Stomach (tissue), 4 donors: ENCODE data around the gene ASIC4.

Source experiments
- CTCF ChIP-seq, 7 experiments: fragments of 450-650 bp in 4 of 7; fragments of 200-600 bp in 3 of 7; sonication (generic) in 3 of 7; IDR thresholded peaks; one replicate each; pipeline ENCODE4 v1.5.1; 2016 to 2019; ENCODE audit warnings: antibody characterized with exemption in 7 of 7, control low read depth in 2 of 7, mild to moderate bottlenecking in 1 of 7
- EP300 ChIP-seq: sonication (generic); formaldehyde crosslinking; IDR thresholded peaks from one replicate; pipeline ENCODE4 v1.6.1; 2017; ENCODE audit warnings: antibody characterized with exemption
- POLR2AphosphoS5 ChIP-seq, 3 donors: sonication (generic); formaldehyde crosslinking; IDR thresholded peaks; one replicate each; pipeline ENCODE4 v1.6.1; 2016; ENCODE audit warnings: antibody characterized with exemption in 3 of 3

- TF ChIP-seq EP300 (no peak), CTCF (IDR thresholded peaks at IDR 0.05) (no peak), POLR2AphosphoS5 (IDR thresholded peaks at IDR 0.05) (no peak)
These were observed 17.9 kb upstream of the ASIC4 start for GRCh38 chr2:219496247-219496824.
